Measurements from ENCODE around the gene ZC3H4. TPM values are rescaled to one million over a fixed set of nuclear protein-coding genes. Genes with fewer than 3 reads are reported as not detected.

Gene ZC3H4
- total and polyA plus RNA-seq, 9 donors, result 10.7 to 58.2 (median 45.5) TPM

GRCh38 chr19:47027586-47028088 lies 85.9 kb downstream of the ZC3H4 start:
- H3K4me1 ChIP-seq (ENCODE audit: insufficient read depth), result no peaks in the 10 kb centered on the region
- intact Hi-C loops (cut with DNase I), result no loop called here
- 26 to 39% (median 29%) methylated on average over 10 to 12 of the region's 12 CpGs for WGBS, 3 donors
- no peaks in the 10 kb centered on the region for H3K9me3 ChIP-seq
- no peaks in the 10 kb centered on the region for H3K36me3 ChIP-seq
- TF ChIP-seq EP300 (IDR thresholded peaks at IDR 0.05) (no peak), POLR2A (IDR thresholded peaks at IDR 0.05) (no peak), CTCF (IDR thresholded peaks at IDR 0.05) (no peak)
- no peak for DNase-seq
- H3K27ac ChIP-seq, result no peak overlapping the region
- H3K27me3 ChIP-seq, result peaks cover 1% of the 10 kb centered on the region
- no peak overlapping the region for H3K4me3 ChIP-seq

GRCh38 chr19:47026889-47027288 lies 86.7 kb downstream of the ZC3H4 start:
- peaks cover 7% of the 10 kb centered on the region for H3K27me3 ChIP-seq
- intact Hi-C loops (cut with DNase I), result no loop called here
- no peak overlapping the region for H3K27ac ChIP-seq
- H3K36me3 ChIP-seq, result no peaks in the 10 kb centered on the region
- no peaks in the 10 kb centered on the region for H3K4me1 ChIP-seq (ENCODE audit: insufficient read depth)
- TF ChIP-seq POLR2A (IDR thresholded peaks at IDR 0.05) (no peak), CTCF (IDR thresholded peaks at IDR 0.05) (no peak), EP300 (IDR thresholded peaks at IDR 0.05) (no peak)
- H3K4me3 ChIP-seq, result no peak overlapping the region
- 85 to 88% (median 87%) methylated on average over 8 of the region's 8 CpGs for WGBS, 3 donors
- DNase-seq, result no peak
- H3K9me3 ChIP-seq, result no peaks in the 10 kb centered on the region

GRCh38 chr19:47026156-47026555 lies 87.4 kb downstream of the ZC3H4 start:
- 76 to 89% (median 86%) methylated on average over 2 of the region's 2 CpGs for WGBS, 3 donors
- Histone ChIP-seq H3K4me3 (no peak overlapping the region), H3K36me3 (no peaks in the 10 kb centered on the region), H3K4me1 (ENCODE audit: insufficient read depth) (peaks cover 2% of the 10 kb centered on the region), H3K27me3 (peaks cover 14% of the 10 kb centered on the region), H3K9me3 (no peaks in the 10 kb centered on the region), H3K27ac (no peak overlapping the region)
- intact Hi-C loops (cut with DNase I), result no loop called here
- DNase-seq, result no peak
- TF ChIP-seq EP300 (IDR thresholded peaks at IDR 0.05) (no peak), POLR2A (IDR thresholded peaks at IDR 0.05) (no peak)

- H3K4me1 ChIP-seq (ENCODE audit: insufficient read depth), result peaks cover 9% of the 10 kb centered on the region
- H3K4me3 ChIP-seq, result no peak overlapping the region
- WGBS, 3 donors, result 47 to 64% (median 53%) methylated on average over 5 of the region's 5 CpGs
- no peak for DNase-seq
- no peak for TF ChIP-seq POLR2A (IDR thresholded peaks at IDR 0.05)
- no peak for TF ChIP-seq EP300 (IDR thresholded peaks at IDR 0.05)
- no peak for TF ChIP-seq CTCF (IDR thresholded peaks at IDR 0.05)
- H3K27me3 ChIP-seq, result peaks cover 14% of the 10 kb centered on the region
- no peaks in the 10 kb centered on the region for H3K9me3 ChIP-seq
- no peaks in the 10 kb centered on the region for H3K36me3 ChIP-seq
- intact Hi-C loops (cut with DNase I), result no loop called here
- H3K27ac ChIP-seq, result no peak overlapping the region
Measured at GRCh38 chr19:47024502-47024901, 89.1 kb downstream of the ZC3H4 start.

- H3K4me1 ChIP-seq (ENCODE audit: insufficient read depth), result peaks cover 9% of the 10 kb centered on the region
- no peaks in the 10 kb centered on the region for H3K9me3 ChIP-seq
Measured at GRCh38 chr19:47023448-47023794, 90.2 kb downstream of the ZC3H4 start.

More at GRCh38 chr19:47023448-47023794, 90.2 kb downstream of the ZC3H4 start:
- WGBS, 3 donors, result 20 to 35% (median 34%) methylated on average over 7 of the region's 7 CpGs
- no peak overlapping the region for H3K27ac ChIP-seq
- H3K4me3 ChIP-seq, result no peak overlapping the region
- peaks cover 14% of the 10 kb centered on the region for H3K27me3 ChIP-seq
- TF ChIP-seq POLR2A (IDR thresholded peaks at IDR 0.05), result no peak
- TF ChIP-seq EP300 (IDR thresholded peaks at IDR 0.05), result no peak
- no peak for TF ChIP-seq CTCF (IDR thresholded peaks at IDR 0.05)
- H3K36me3 ChIP-seq, result no peaks in the 10 kb centered on the region
- no peak for DNase-seq
- intact Hi-C loops (cut with DNase I), result no loop called here
